ENCODE data around the gene PRSS22.

DNA sequence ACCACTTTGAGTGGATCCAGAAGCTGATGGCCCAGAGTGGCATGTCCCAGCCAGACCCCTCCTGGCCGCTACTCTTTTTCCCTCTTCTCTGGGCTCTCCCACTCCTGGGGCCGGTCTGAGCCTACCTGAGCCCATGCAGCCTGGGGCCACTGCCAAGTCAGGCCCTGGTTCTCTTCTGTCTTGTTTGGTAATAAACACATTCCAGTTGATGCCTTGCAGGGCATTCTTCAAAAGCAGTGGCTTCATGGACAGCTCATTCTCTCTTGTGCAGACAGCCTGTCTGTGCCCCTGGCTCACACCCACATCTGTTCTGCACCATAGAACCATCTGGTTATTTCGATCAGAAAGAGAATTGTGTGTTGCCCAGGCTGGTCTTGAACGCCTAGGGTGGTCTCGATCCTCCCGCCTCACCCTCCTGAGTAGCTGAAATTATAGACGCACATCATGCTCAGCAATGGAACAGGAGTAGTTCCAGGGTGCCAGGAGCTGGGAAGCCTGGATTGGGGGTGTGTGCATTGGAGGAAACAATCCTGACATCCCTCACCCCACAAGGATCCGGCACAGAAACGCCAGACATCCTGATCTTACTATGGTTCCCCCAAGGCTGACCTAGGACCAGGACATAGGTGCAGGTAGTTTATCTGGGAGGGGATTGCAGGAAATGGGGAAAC, 36.3 kb downstream of the PRSS22 start:
- TF ChIP-seq CTCF (IDR thresholded peaks at IDR 0.05) (no peak), POLR2A (IDR thresholded peaks at IDR 0.05) (no peak)

Measured in testis (tissue), 2 donors.